Spleen (tissue), 7 donors: Measurements from ENCODE around the gene PPP1CA.

ENCODE experiments used
- CTCF ChIP-seq, 11 experiments: fragments of 200-600 bp in 7 of 11; fragments of 450-650 bp in 4 of 11; sonication (generic) in 4 of 11; IDR thresholded peaks in 8 of 11; conservative IDR thresholded peaks in 3 of 11; 1 replicate in 7 of 11; 2 replicates in 4 of 11; pipeline versions ENCODE4 v1.4.0 to v1.8.0; 2016 to 2021; ENCODE audit warnings: antibody characterized with exemption in 11 of 11, inconsistent platforms in 4 of 11, mild to moderate bottlenecking in 1 of 11
- POLR2AphosphoS5 ChIP-seq, 3 donors: sonication (generic); formaldehyde crosslinking; IDR thresholded peaks; one replicate each; pipeline ENCODE4 v1.5.1; 2017; ENCODE audit warnings: antibody characterized with exemption in 3 of 3
- donor health status: DM: no; HTN: no; CAD: no; lungs with moderate emphysema.
- donor health status: DM: no; HTN: no; CAD: no.
- donor health status: DM: no; HTN: no; CAD: no.

GRCh38 chr11:67413266-67413849, 11.7 kb upstream of the PPP1CA start:
- TF ChIP-seq CTCF (IDR thresholded peaks at IDR 0.05 in 8 of 11, conservative IDR thresholded peaks at IDR 0.05 in 3 of 11) (no peak), POLR2AphosphoS5 (IDR thresholded peaks at IDR 0.05) (no peak)
